Measurements from ENCODE around the gene PPM1E.

- TF ChIP-seq EZH2 (IDR thresholded peaks at IDR 0.05; ENCODE audit: insufficient read depth, poor library complexity, severe bottlenecking) = no peak
- no peak for TF ChIP-seq EZH2phosphoT487 (IDR thresholded peaks at IDR 0.05; ENCODE audit: insufficient read depth, low read depth)
These were observed 270.7 kb downstream of the PPM1E start for GRCh38 chr17:59026176-59026939.
